NCI-H1092 treated with DMSO at 0.1 percent for 48 hours (cell line): ENCODE measurements around the gene MAD1L1.

Experiments
- DNase-seq: peaks from one replicate; lab custom pipeline; 2025; lab: John Stamatoyannopoulos, UW

Gene MAD1L1

DNA sequence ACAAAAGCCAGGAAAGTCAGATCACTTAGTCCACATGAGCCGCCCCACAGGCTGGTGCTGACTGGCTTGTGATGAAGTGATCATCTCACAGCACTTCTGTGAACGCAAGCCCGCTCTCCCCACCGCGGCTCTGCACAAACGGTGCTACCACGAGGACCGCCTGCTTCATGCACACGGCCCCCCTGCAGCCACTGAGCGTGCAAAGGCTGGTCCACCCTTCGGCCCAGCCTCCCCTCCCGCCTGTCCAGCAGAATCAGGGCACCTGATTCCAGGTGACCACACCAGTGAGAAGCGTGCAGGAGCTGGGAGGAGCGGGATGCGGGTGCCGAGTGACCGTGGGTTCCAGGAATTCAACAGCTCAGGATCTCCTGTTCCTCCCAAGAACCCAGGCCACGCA, 32.2 kb downstream of the MAD1L1 start:
- DNase-seq: no peak

DNA sequence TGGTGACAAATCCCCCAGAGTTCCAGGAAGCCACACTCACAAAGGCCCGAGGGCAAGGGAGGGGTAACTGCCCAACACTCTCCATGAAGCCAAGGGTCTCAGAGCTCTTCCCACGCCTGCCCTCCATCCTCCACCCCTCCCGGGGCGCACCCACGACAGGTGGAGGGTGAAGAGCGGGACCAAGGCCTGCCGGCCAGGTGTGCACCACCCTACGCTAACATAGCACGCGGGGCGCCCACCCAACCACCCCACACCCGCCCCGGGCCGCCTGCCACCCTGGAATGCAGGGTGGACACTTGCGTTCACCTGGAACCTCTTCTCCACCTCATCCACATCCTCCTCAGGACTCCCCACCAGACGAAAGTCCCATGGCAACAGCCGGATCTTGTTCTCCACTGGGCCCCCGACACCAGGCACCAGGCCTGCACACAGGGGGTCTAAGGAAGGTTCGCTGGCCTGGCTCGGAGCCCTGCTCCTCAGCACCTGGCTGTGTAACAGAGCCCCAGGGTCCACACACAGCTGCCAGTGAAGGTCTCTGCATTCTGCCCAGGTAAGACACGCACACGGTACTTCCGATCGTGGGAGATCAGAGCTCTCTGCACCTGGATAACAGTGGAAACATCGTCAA, 32.7 kb downstream of the MAD1L1 start:
- DNase-seq: no peak

DNA sequence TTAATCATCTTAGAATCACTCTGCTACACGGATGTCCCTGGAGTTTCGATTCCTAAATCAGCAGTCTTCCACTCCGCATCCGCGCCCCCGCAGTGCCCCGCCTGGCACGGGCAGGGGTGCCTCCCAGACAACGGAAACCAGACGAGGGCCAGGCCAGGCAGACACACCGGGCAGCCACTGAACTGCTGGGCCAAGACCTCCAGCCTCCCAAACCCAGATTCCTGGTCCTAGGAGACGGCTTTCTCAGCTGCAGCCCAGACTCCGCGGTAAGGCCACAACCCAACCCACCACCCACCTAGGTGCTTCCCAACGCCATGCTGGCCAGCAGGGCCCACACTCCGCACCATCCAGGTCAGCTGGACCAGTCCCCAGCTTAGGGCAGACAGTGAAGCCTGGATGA, 33.2 kb downstream of the MAD1L1 start:
- DNase-seq: no peak

DNA sequence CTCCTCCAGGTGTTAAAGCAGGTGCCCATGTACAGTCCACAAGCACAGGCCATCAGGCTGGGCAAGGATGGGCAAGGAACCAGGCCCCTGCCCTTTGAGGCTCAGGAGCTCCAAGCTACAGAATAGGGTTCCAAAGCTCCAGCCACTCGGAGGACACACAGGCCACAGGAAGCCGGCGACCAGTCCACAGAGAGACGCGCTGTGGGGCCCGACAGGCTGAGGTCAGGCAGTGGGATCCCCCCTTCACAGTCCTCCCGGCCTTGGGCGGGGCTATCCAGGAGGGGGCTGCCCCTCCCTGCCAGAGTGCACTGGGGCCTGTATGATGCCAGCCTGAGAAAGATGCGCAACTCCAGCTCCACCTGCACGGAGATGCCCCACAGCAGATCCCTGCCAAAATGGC, 34.0 kb downstream of the MAD1L1 start:
- DNase-seq: no peak

GRCh38 chr7:2198206-2198605, 34.5 kb downstream of the MAD1L1 start:
- peak; percentile 84 for DNase-seq

GRCh38 chr7:2197436-2198155, 35.1 kb downstream of the MAD1L1 start:
- DNase-seq: no peak

- peak; percentile 79 for DNase-seq
Observed at GRCh38 chr7:2196381-2197378, 36.1 kb downstream of the MAD1L1 start.

DNA sequence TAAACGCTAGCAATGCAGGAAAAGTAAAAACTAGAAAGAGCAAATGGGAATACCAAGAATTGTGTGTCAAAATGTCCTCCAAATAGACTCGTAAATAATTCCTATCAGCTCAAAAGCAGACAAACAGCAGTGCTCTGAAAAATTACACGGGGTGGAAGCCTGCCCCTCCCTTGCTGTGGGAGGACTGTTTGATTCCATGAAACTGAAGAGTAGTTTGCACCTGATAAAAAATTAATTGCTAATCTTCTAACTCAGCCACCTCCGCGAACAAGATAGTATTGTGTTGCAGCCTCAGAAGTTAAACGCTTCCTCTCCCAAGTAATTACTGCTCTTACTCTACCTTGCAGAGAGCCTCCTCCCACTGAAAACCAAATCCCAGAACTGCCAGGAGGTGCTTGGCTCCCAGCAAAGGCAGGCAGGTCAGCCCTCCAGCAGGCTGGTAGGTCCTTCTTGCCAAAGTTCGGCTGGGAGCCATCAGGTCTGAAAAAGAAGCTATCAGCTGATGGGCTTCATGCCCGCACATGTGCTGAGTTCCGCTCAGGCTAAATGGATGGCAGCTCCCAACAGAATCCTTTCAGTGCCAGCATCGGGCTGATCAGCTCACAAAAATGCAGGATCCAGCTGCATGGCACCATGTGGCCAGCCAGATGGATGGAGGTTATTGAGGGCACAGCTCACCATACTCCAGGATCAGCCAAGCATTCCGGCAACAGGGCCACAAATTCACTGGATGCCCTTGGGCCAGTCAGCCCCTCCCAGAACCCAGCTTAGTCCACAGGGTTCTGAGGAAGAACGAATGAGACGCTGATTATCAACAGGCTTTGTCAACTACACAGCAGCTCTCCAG, 37.1 kb downstream of the MAD1L1 start:
- peak; percentile 50 for DNase-seq

GRCh38 chr7:2193575-2194305, 39.0 kb downstream of the MAD1L1 start:
- no peak for DNase-seq

- DNase-seq: peak; percentile 24
Observed at GRCh38 chr7:2192831-2193534, 39.8 kb downstream of the MAD1L1 start.

DNA sequence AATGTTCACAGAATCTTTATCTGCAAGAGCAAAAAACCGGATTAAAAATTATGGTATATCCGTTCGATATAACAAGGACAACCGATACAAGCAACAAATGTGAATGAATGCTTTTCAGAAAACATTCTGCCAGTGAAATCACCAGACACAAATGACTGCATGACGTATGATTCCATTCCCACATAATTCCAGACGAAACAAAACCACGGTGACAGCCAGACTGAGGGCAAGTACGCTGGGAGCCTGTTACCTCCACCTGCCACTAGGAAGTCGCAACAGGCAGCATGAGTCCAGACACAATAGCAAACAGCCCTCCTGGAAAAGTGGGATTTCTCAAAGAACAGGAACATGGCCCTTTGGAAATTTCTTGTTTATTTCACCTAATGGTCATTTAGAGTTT, 41.7 kb downstream of the MAD1L1 start:
- DNase-seq: peak; percentile 25

DNA sequence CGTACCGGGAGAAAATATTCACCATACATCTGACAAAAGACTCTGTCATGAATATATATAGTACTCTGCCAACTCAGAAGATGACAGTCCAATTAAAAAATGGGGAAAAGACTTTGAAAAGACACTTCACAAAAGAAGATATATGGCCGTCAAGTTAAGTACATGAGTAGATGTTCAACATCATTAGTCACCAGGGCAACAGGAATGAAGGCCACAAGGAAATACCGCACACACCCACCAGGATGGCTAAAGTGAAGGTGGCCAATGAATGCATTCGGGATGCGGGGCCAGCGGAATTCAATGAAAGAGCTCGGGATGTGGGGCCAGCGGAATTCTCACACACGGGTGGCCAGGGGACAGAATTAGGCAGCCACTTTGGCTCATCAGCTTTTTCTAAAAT, 42.2 kb downstream of the MAD1L1 start:
- DNase-seq: peak; percentile 9

DNA sequence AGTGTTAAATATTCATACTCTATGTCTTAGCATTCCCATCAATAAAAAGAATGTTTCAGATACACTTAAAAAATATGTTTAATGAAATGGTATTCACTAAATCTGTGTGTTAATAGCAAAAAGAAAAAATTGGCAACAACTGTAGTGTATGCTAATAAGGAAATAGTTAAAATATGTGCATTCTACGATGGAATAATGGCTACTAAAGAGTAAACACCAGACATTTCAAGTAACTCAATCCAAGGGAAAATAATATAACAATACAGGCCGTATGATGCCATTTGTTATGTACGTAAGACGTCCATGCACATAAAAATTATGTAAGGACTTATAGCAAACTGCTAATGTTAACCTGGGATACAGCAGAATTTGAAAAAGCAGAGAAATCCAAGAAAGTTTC, 46.6 kb downstream of the MAD1L1 start:
- no peak for DNase-seq

DNA sequence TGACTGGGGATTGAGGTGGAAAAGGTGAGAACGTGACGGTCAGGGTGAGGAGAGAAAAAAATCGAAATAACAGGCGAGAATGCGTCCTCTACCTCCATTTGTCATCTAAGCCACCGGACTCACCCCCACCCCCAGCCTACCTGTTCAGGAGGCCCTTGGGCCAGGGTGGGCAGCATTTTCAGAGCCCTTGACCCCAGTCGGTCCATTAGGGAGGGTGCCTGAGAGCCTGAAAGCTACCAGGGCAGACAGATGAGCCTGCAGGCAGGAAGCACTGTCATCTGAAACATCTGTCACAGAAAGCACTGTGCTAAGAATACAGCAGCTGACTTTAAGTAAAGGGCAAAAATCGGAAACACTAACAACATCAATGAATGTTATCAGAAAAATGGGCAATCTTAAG, 47.0 kb downstream of the MAD1L1 start:
- no peak for DNase-seq

- no peak for DNase-seq
Observed at GRCh38 chr7:2182461-2182860, 50.3 kb downstream of the MAD1L1 start.

- DNase-seq: no peak
Observed at GRCh38 chr7:2181077-2181854, 51.5 kb downstream of the MAD1L1 start.

GRCh38 chr7:2180081-2180480, 52.7 kb downstream of the MAD1L1 start:
- DNase-seq: no peak

DNA sequence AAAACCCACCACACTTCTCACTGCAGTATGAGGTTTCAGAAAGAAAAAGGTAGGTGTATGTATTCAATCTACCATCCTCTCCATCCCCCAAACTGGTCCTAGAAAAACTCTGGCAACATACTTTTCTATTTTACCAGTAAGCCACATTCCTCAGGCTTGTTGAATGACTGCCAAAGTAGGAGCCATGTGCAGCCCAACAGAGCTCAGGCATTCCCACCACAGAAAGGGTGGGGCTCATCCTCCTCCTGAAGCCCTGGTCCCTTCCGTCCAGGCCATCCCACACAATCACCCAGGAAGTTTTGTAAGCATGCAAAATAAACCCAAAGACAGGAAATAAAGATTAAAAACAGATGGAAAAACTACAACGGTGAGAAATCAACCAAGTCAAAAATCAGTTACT, 57.2 kb downstream of the MAD1L1 start:
- DNase-seq: no peak

DNA sequence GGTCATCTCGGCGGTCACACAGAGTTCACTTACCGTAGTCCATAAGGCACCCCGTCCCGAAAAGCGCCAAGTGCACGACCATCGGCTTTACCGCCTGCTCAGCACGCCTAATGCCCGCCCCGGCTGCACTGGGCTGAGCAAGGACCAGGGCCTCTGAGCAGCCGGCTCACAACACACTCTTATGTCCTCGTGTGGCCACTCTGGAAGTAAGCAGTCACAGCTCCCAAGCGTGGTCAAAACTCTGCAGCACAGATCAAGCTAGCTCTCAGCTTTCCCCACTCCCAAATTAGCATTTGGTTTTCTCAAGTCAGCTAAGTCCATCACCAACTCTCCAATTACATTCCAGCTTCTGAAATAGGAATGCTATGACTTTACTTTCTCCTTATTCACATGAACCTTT, 57.7 kb downstream of the MAD1L1 start:
- DNase-seq: no peak
